Breast epithelium (tissue), 4 donors: ENCODE results near the gene CCDC81. TPM values are rescaled to one million over a fixed set of nuclear protein-coding genes. Genes with fewer than 3 reads are reported as not detected.

ENCODE experiments used
- DNase-seq, 2 donors: peaks; one replicate each; pipeline ENCODE4 v3.0.0-alpha.2; 2019; ENCODE audit warnings: low spot score in 2 of 2
- H3K27ac ChIP-seq, 2 donors: fragments of 200-600 bp; sonication (generic) in 1 of 2; one replicate each; pipeline ENCODE4 v1.5.1; 2016 to 2019; ENCODE audit warnings: mild to moderate bottlenecking in 1 of 2
- H3K27me3 ChIP-seq, 2 donors: fragments of 200-600 bp; sonication (generic) in 1 of 2; one replicate each; pipeline versions ENCODE4 v1.5.1 to v1.6.0; 2017 to 2019; ENCODE audit warnings: control low read depth in 1 of 2, mild to moderate bottlenecking in 1 of 2
- H3K36me3 ChIP-seq: fragments of 200-600 bp; one replicate; pipeline ENCODE4 v1.5.1; 2019
- H3K4me1 ChIP-seq, 2 donors: fragments of 200-600 bp; sonication (generic); one replicate each; pipeline ENCODE4 v1.5.1; 2016 to 2019; ENCODE audit warnings: control low read depth in 1 of 2
- H3K4me3 ChIP-seq, 3 donors: fragments of 200-600 bp; sonication (generic); 1 replicate in 2 of 3; 2 replicates in 1 of 3; pipeline ENCODE4 v1.5.1; 2016 to 2019; ENCODE audit warnings: mild to moderate bottlenecking in 3 of 3, moderate library complexity in 2 of 3
- H3K9me3 ChIP-seq, 2 donors: fragments of 200-600 bp; sonication (generic) in 1 of 2; one replicate each; pipeline ENCODE4 v1.5.1; 2016 to 2019; ENCODE audit warnings: control low read depth in 1 of 2
- POLR2A ChIP-seq: fragments of 450-650 bp; IDR thresholded peaks from one replicate; pipeline ENCODE4 v1.6.1; 2016; ENCODE audit warnings: antibody characterized with exemption, mild to moderate bottlenecking, moderate library complexity
- POLR2AphosphoS5 ChIP-seq, 3 donors: sonication (generic); formaldehyde crosslinking; IDR thresholded peaks; one replicate each; pipeline ENCODE4 v1.6.1; 2017; ENCODE audit warnings: antibody characterized with exemption in 3 of 3
- intact Hi-C: fragments of 100-400 bp; cut with DNase I; formaldehyde crosslinking; loops from one replicate; pipeline ENCODE4 v1.15.1; 2023; ENCODE audit warnings: low total_unique reads
- total RNA-seq, 3 donors: library from RNA; depleted of rRNA; stranded (reverse); fragments of >200 nt; gene quantifications; one replicate each; pipeline ENCODE4 v1.1.0, GENCODE V29; 2016
- TF ChIP-seq, protein P1 (sequence below), 3 donors: fragments of 450-650 bp; IDR thresholded peaks; one replicate each; pipeline ENCODE4 v1.5.1; 2016 to 2017; ENCODE audit warnings: antibody characterized with exemption in 3 of 3, mild to moderate bottlenecking in 3 of 3, moderate library complexity in 3 of 3

Gene CCDC81
- total RNA-seq, 3 donors from 2014 or later = 0.96 to 1.3 (median 1.2) TPM

DNA sequence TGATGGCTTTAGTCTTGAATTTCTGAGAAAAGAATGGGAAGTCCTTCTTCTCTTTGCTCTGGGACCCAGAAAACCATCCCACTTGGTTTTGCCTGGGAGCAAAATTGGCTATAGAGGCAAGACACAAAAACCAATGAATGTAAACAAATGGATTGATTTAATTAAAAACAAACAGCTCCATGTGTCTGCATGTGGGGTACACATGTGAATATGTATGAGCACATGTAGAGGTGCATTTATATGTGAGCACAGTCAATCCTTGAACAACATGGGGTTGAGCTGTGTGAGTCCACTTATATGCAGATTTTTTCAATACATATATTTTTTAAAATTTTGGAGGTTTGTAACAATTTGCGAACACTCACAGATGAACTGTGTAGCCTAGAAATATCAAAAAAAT is 87.2 kb downstream of the CCDC81 start:
- H3K4me3 ChIP-seq = no peak overlapping the region
- no peaks in the 10 kb centered on the region for H3K27me3 ChIP-seq
- no peaks in the 10 kb centered on the region for H3K36me3 ChIP-seq
- intact Hi-C loops = no loop called here
- no peaks in the 10 kb centered on the region for H3K9me3 ChIP-seq
- no peak for TF ChIP-seq POLR2AphosphoS5 (IDR thresholded peaks at IDR 0.05)
- no peak for TF ChIP-seq POLR2A
- TF ChIP-seq, protein P1, sequence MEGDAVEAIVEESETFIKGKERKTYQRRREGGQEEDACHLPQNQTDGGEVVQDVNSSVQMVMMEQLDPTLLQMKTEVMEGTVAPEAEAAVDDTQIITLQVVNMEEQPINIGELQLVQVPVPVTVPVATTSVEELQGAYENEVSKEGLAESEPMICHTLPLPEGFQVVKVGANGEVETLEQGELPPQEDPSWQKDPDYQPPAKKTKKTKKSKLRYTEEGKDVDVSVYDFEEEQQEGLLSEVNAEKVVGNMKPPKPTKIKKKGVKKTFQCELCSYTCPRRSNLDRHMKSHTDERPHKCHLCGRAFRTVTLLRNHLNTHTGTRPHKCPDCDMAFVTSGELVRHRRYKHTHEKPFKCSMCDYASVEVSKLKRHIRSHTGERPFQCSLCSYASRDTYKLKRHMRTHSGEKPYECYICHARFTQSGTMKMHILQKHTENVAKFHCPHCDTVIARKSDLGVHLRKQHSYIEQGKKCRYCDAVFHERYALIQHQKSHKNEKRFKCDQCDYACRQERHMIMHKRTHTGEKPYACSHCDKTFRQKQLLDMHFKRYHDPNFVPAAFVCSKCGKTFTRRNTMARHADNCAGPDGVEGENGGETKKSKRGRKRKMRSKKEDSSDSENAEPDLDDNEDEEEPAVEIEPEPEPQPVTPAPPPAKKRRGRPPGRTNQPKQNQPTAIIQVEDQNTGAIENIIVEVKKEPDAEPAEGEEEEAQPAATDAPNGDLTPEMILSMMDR (IDR thresholded peaks at IDR 0.05) = no peak
- no peak overlapping the region for H3K27ac ChIP-seq
- H3K4me1 ChIP-seq = peaks cover 0 to 10% of the 10 kb centered on the region in 2 donors
- DNase-seq = no peak

DNA sequence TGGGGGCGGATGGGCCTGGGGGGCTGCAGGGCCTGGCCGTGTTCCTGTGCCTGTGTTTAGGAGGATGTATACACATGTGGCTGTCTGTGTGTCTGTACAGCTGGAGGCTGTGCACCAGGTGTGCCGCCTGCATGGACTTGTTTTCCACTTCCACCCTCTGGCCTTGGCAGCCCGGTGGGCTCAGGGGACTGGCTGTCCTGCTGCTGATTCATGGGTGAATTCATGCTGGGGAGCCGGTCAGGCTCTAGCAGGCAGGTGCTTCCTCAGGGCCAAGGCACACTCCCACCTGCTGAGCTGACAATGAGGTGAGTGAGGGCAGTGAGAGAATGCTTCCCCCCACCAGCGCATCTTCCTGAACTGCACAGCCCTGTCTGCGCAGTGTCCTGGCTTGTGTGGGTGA is 88.4 kb downstream of the CCDC81 start:
- no peak for TF ChIP-seq POLR2AphosphoS5 (IDR thresholded peaks at IDR 0.05)
- TF ChIP-seq, protein P1 (IDR thresholded peaks at IDR 0.05) = no peak
- no peak for TF ChIP-seq POLR2A
- Histone ChIP-seq H3K27ac (peak overlapping the region in 1 of 2 donors; percentile 8), H3K9me3 (no peaks in the 10 kb centered on the region), H3K4me1 (peaks cover 0 to 10% of the 10 kb centered on the region in 2 donors), H3K27me3 (no peaks in the 10 kb centered on the region), H3K4me3 (no peak overlapping the region), H3K36me3 (no peaks in the 10 kb centered on the region)
- no peak for DNase-seq
- intact Hi-C loops = no loop called here

DNA sequence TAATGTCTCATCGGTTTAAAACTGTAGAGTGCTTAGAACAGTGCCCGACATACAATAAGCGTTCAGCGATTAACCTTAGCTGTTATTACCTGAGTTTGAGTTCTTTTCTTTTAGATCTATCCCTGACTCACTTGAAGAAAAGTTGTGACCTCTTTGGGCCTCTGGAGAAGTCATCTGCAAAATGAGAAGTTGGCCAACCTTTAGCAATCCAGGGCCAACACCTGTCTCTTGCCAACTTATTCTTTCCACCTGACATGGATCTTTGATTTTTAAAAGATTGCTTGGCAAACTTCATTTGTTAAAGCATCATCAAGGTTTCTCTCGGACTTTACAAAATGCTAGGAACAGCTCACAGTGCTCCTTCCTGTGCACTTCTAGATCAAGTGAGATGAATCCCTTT is 89.3 kb downstream of the CCDC81 start:
- DNase-seq = no peak
- no peaks in the 10 kb centered on the region for H3K9me3 ChIP-seq
- peaks cover 0 to 5% of the 10 kb centered on the region in 2 donors for H3K4me1 ChIP-seq
- intact Hi-C loops = no loop called here
- no peaks in the 10 kb centered on the region for H3K36me3 ChIP-seq
- no peak overlapping the region for H3K27ac ChIP-seq
- TF ChIP-seq, protein P1 (IDR thresholded peaks at IDR 0.05) = no peak
- TF ChIP-seq POLR2A = no peak
- no peak overlapping the region for H3K4me3 ChIP-seq
- H3K27me3 ChIP-seq = no peaks in the 10 kb centered on the region

DNA sequence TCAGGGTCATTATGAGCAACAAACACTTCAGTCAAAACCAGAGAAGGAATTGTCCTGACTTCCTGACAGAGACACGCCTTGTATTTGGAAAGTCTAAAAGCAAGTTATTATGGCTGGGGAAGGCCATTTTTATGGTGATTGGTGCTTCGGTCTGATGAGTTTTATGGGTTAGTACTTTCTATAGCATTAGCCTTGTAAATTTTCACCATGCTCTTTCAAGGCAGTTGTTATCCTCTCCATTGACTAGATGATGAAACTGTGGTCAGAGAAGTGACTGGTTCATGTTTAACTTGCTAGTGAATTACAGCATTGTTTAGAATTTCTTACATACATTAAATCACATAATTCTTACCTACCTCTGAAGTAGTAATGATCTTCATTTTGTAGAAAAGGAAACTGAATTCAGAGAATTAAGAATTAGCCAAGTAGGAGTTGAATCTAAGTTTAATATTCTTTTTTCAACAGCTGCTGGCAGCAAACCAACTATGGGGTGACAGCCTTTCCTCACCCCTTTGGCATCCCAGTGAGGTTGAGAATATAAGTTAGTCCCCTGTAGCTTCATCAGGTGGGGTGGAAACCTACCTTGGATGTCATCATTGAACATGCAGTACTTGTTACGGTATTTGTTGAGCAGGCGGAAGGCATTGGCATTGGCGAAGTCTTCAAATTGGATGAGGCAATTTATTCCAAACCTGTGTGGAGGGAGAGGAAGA is 90.0 kb downstream of the CCDC81 start:
- intact Hi-C loops = no loop called here
- Histone ChIP-seq H3K9me3 (no peaks in the 10 kb centered on the region), H3K27ac (no peak overlapping the region), H3K4me3 (no peak overlapping the region), H3K36me3 (no peaks in the 10 kb centered on the region), H3K4me1 (peaks cover 0 to 5% of the 10 kb centered on the region in 2 donors), H3K27me3 (no peaks in the 10 kb centered on the region)
- DNase-seq = no peak
- TF ChIP-seq POLR2AphosphoS5 (IDR thresholded peaks at IDR 0.05) (no peak), POLR2A (no peak)
- TF ChIP-seq, protein P1 (IDR thresholded peaks at IDR 0.05) = no peak

DNA sequence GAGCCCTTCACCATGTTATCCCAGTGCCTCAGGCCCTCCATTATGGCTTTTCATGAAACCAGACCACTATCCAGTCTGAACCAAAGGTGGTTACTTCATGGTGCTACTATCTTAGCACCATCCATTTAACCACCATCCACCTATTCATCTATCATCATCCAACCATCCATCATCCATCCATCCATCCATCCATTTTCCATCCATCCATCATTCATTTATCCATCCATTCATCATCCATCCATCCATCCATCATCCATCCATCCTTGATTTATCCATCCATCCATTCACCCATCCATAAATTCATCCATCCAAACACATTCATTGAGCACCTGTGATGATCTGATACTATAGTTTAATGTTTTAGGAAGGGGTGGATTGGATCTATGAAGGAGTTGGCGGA is 93.5 kb downstream of the CCDC81 start:
- Histone ChIP-seq H3K27ac (no peak overlapping the region), H3K4me1 (no peaks in the 10 kb centered on the region), H3K4me3 (no peak overlapping the region), H3K27me3 (no peaks in the 10 kb centered on the region), H3K9me3 (no peaks in the 10 kb centered on the region), H3K36me3 (no peaks in the 10 kb centered on the region)
- intact Hi-C loops = no loop called here
- no peak for DNase-seq
- no peak for TF ChIP-seq POLR2AphosphoS5 (IDR thresholded peaks at IDR 0.05)
- TF ChIP-seq POLR2A = no peak
- TF ChIP-seq, protein P1 (IDR thresholded peaks at IDR 0.05) = no peak
